ENCODE measurements around the gene ANKS1B.

Gene ANKS1B

DNA sequence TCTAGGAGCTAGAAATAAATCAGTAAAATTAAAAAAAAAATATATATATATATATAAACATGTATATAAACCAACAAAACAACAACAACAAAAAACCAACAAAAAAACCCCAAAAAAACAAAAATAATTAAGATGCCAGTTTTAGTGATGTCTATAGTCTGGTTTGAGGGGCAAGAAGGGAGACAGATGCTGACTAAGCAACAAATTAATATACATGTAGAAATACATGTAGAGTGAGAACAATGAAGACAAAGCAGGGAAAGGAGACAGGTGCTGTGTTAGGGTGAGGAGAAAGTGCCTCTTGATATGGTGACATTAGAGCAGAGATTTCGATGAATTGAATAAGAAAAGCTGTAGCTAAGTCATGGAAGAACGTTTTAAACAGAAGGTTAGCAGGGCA, 861.8 kb downstream of the ANKS1B start:
- DNase-seq, result no peak

DNA sequence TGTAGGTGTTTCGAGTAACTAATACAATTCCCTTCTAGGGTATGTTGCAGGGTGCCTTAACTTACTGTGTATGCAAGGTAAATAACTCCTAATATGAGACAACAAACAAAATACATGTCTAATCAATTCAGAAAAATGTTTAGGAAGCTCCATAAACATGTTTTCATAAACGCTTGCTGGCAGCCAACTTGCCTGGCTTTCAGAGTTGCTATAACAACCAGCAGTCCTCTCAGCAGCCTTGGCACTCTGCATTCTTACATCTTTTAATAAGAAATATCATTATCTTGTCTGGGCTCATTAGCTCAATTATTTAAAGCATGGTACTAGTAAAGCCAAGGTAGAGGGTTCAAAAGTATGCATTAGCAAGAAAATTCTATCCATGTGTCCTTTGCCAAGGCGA, 862.2 kb downstream of the ANKS1B start:
- Histone ChIP-seq H3K4me3 (ENCODE audit: low read depth, low read length) (no peak overlapping the region), H3K27ac (no peak overlapping the region), H3K27me3 (replicated peaks) (no peaks in the 10 kb centered on the region), H3K36me3 (replicated peaks) (no peaks in the 10 kb centered on the region)
- in situ Hi-C loops (cut with HindIII; ENCODE audit: low pct_ligation_motif_present, low sequenced_read_pairs), result no loop called here
- TF ChIP-seq, protein P1, sequence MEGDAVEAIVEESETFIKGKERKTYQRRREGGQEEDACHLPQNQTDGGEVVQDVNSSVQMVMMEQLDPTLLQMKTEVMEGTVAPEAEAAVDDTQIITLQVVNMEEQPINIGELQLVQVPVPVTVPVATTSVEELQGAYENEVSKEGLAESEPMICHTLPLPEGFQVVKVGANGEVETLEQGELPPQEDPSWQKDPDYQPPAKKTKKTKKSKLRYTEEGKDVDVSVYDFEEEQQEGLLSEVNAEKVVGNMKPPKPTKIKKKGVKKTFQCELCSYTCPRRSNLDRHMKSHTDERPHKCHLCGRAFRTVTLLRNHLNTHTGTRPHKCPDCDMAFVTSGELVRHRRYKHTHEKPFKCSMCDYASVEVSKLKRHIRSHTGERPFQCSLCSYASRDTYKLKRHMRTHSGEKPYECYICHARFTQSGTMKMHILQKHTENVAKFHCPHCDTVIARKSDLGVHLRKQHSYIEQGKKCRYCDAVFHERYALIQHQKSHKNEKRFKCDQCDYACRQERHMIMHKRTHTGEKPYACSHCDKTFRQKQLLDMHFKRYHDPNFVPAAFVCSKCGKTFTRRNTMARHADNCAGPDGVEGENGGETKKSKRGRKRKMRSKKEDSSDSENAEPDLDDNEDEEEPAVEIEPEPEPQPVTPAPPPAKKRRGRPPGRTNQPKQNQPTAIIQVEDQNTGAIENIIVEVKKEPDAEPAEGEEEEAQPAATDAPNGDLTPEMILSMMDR (IDR thresholded peaks at IDR 0.05; ENCODE audit: low read depth, low read length, missing control alignments), result no peak
- no peak for DNase-seq

More for the DNA sequence above, 861.8 kb downstream of the ANKS1B start:
- no peak overlapping the region for H3K27ac ChIP-seq
- no peaks in the 10 kb centered on the region for H3K36me3 ChIP-seq (replicated peaks)
- H3K27me3 ChIP-seq (replicated peaks), result no peaks in the 10 kb centered on the region
- TF ChIP-seq, protein P1 (IDR thresholded peaks at IDR 0.05; ENCODE audit: low read depth, low read length, missing control alignments), result no peak
- in situ Hi-C loops (cut with HindIII; ENCODE audit: low pct_ligation_motif_present, low sequenced_read_pairs), result no loop called here
- no peak overlapping the region for H3K4me3 ChIP-seq (ENCODE audit: low read depth, low read length)

DNA sequence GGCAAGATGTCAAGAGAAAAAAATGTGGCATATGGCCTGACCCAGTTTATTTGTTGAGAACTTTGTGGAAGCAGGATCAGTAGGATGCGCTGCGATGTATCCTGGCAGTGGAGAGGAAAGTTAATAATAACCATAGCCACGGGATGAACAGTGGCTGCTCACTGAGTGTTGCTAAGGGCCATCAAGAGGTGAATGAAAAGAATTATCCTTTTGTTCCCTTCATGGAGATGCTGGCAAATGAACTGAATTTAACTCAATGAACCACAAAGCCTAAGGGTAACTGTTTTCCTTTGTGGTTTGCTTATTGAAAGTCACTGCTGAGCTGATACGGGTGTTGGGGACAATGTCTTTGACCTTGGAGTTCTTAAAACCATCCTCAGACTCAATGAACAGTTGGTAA, 863.2 kb downstream of the ANKS1B start:
- H3K27ac ChIP-seq, result no peak overlapping the region
- H3K27me3 ChIP-seq (replicated peaks), result no peaks in the 10 kb centered on the region
- TF ChIP-seq, protein P1 (IDR thresholded peaks at IDR 0.05; ENCODE audit: low read depth, low read length, missing control alignments), result no peak
- DNase-seq, result no peak
- in situ Hi-C loops (cut with HindIII; ENCODE audit: low pct_ligation_motif_present, low sequenced_read_pairs), result no loop called here
- no peak overlapping the region for H3K4me3 ChIP-seq (ENCODE audit: low read depth, low read length)
- H3K36me3 ChIP-seq (replicated peaks), result no peaks in the 10 kb centered on the region

DNA sequence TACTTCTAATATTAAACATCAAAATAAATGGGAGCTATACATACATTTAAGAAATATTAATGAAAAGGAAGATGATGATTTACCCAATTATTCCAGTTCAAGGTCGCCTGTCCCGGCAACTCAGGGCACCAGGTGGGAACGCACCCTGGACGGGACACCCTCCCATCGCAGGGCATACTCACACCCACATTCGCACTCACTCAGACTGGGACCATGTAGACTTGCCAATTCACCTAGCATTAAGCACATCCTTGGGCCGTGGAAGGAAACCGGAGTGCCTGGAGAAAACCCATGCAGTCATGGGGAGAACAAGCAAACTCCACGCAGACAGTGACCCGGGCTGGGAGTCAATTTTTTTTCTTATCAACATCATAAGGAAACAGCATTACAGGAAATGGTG, 864.8 kb downstream of the ANKS1B start:
- TF ChIP-seq, protein P1 (IDR thresholded peaks at IDR 0.05; ENCODE audit: low read depth, low read length, missing control alignments), result no peak
- no peaks in the 10 kb centered on the region for H3K27me3 ChIP-seq (replicated peaks)
- H3K4me3 ChIP-seq (ENCODE audit: low read depth, low read length), result no peak overlapping the region
- no peak overlapping the region for H3K27ac ChIP-seq
- no peak for DNase-seq
- in situ Hi-C loops (cut with HindIII; ENCODE audit: low pct_ligation_motif_present, low sequenced_read_pairs), result no loop called here
- H3K36me3 ChIP-seq (replicated peaks), result no peaks in the 10 kb centered on the region

DNA sequence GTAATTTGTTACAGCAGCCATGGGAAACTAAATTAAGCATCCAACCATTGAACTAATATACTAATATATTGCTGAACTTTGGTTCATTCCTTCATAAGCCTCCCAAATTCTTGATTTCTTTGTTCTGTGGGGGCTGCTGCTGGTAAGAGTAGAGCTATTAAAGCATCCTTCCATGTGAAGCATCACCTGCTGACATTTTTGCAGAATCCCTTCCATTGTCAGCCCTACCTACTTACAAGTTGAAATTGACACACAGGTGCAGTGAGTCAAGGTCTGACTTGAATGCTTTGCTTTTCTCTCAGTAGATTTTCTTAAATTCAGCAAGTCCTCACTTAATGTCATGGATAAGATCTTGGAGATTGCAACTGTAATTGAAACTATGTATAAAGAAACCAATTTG, 865.3 kb downstream of the ANKS1B start:
- DNase-seq, result no peak
- H3K27me3 ChIP-seq (replicated peaks), result no peaks in the 10 kb centered on the region
- in situ Hi-C loops (cut with HindIII; ENCODE audit: low pct_ligation_motif_present, low sequenced_read_pairs), result no loop called here
- no peak overlapping the region for H3K4me3 ChIP-seq (ENCODE audit: low read depth, low read length)
- TF ChIP-seq, protein P1 (IDR thresholded peaks at IDR 0.05; ENCODE audit: low read depth, low read length, missing control alignments), result no peak
- H3K27ac ChIP-seq, result no peak overlapping the region
- no peaks in the 10 kb centered on the region for H3K36me3 ChIP-seq (replicated peaks)

DNA sequence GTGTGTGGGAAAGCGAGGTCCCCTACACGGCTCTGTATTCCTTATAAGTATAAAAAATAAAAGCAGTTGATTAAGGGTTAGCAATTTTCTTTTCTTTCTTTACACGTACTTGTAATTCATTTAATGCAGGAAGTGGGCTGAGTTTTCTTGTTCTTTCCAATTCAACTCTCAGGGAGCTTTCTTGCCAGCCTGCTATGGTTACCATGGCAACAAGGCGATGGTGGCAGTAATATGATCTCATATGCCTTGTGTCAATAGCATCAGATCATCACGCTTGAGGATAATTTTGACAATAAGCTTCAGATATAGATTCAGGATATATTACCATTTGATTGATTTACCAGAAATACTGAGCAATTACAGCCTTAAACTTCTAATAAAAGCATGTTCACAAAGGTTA, 873.1 kb downstream of the ANKS1B start:
- TF ChIP-seq, protein P1 (IDR thresholded peaks at IDR 0.05; ENCODE audit: low read depth, low read length, missing control alignments), result no peak
- DNase-seq, result no peak
- no peak overlapping the region for H3K27ac ChIP-seq
- no peaks in the 10 kb centered on the region for H3K36me3 ChIP-seq (replicated peaks)
- H3K4me3 ChIP-seq (ENCODE audit: low read depth, low read length), result no peak overlapping the region
- in situ Hi-C loops (cut with HindIII; ENCODE audit: low pct_ligation_motif_present, low sequenced_read_pairs), result no loop called here
- no peaks in the 10 kb centered on the region for H3K27me3 ChIP-seq (replicated peaks)

Data from brain microvascular endothelial cell (primary cell).